HCT116 (cell line): ENCODE data around the gene ST6GAL2. TPM values are rescaled to one million over a fixed set of nuclear protein-coding genes. Genes with fewer than 3 reads are reported as not detected.

Experiments
- ATAC-seq: fragments of 200-7000 bp; cut with Tn5 transposase; 2 replicates; pipeline ENCODE4 v1.9.1; 2020; ENCODE audit warnings: mild to moderate bottlenecking, moderate library complexity
- BruUV-seq: library from RNA; stranded (reverse); fragments of 400-500 nt; replicated peaks from 2 replicates; lab custom pipeline; 2021; lab: Mats Ljungman, UMichigan
- CTCF ChIA-PET: fragments of 300-600 bp; sonication (Branson Sonifier 250); formaldehyde crosslinking; loops from one replicate; lab custom pipeline; 2021; ENCODE audit warnings: antibody characterized with exemption; lab: Charles Lee
- POLR2A ChIA-PET: fragments of 300-600, 350-600 bp; sonication (Branson Sonifier 250); formaldehyde crosslinking; loops from one replicate; lab custom pipeline; 2021; ENCODE audit warnings: antibody characterized with exemption; lab: Charles Lee
- RAD21 ChIA-PET, 2 experiments: fragments of 300-600 bp; sonication (Branson Sonifier 250); formaldehyde crosslinking; loops; one replicate each; lab custom pipeline; 2023; ENCODE audit warnings: low total read pairs in 2 of 2; ENCODE audit not compliant: uncharacterized antibody in 2 of 2, unreplicated experiment in 2 of 2, low non-redundant PET in 1 of 2; lab: Charles Lee
- DNase-seq: peaks from one replicate; pipeline ENCODE4 v3.0.0-alpha.2; 2010; ENCODE audit warnings: low read depth, low spot score
- H2AFZ ChIP-seq: fragments of 200-600 bp; shearing (Covaris generic), sonication (generic); 2 replicates; pipeline ENCODE4 v1.6.1; 2017; ENCODE audit warnings: low read depth, mixed run types, mixed read lengths, antibody characterized with exemption, low read length; ENCODE audit not compliant: poor library complexity, severe bottlenecking
- H3K27ac ChIP-seq: 2 replicates; pipeline ENCODE4 v1.5.1; 2012; ENCODE audit warnings: low read depth, low read length
- H3K27me3 ChIP-seq: fragments of 200-600 bp; sonication (generic); 2 replicates; pipeline ENCODE4 v1.6.1; 2016; ENCODE audit warnings: mixed run types, low read length, mixed read lengths; ENCODE audit not compliant: insufficient read depth
- H3K36me3 ChIP-seq, 2 experiments: fragments of 200-500 bp in 1 of 2; fragments of 200-600 bp in 1 of 2; sonication (Bioruptor generic) in 1 of 2; sonication (generic) in 1 of 2; 2 replicates each; pipeline versions ENCODE4 v1.5.1 to v1.6.1; 2014 to 2016; ENCODE audit warnings: low read length in 2 of 2, inconsistent platforms in 1 of 2, mixed read lengths in 1 of 2, mixed run types in 1 of 2; ENCODE audit not compliant: insufficient read depth in 2 of 2, control insufficient read depth in 1 of 2
- H3K4me1 ChIP-seq, 2 experiments: fragments of 200-600 bp in 1 of 2; sonication (generic) in 1 of 2; 2 replicates each; pipeline versions ENCODE4 v1.5.1 to v1.6.1; 2012 to 2017; ENCODE audit warnings: low read length in 2 of 2, inconsistent platforms in 1 of 2, mild to moderate bottlenecking in 1 of 2, mixed read lengths in 1 of 2, mixed run types in 1 of 2, moderate library complexity in 1 of 2; ENCODE audit not compliant: insufficient read depth in 2 of 2, control insufficient read depth in 1 of 2
- H3K4me2 ChIP-seq: fragments of 200-600 bp; sonication (generic); 2 replicates; pipeline ENCODE4 v1.6.1; 2017; ENCODE audit warnings: mixed run types, low read length, mixed read lengths
- H3K4me3 ChIP-seq, 2 experiments: fragments of 200-600 bp in 1 of 2; sonication (generic) in 1 of 2; replicated peaks in 1 of 2; 2 replicates each; pipeline ENCODE4 v1.5.1; 2011 to 2016; ENCODE audit warnings: low read length in 2 of 2, control low read depth in 1 of 2, low read depth in 1 of 2, mild to moderate bottlenecking in 1 of 2, mixed read lengths in 1 of 2, mixed run types in 1 of 2
- H3K79me2 ChIP-seq: fragments of 200-600 bp; sonication (generic); 2 replicates; pipeline ENCODE4 v1.6.1; 2017; ENCODE audit warnings: mild to moderate bottlenecking, mixed run types, low read length, moderate library complexity, mixed read lengths; ENCODE audit not compliant: insufficient read depth
- H3K9ac ChIP-seq: fragments of 200-600 bp; sonication (generic); 2 replicates; pipeline ENCODE4 v1.6.1; 2016; ENCODE audit warnings: low read length, mixed read lengths
- H3K9me2 ChIP-seq: fragments of 200-600 bp; sonication (generic), shearing (Covaris generic); 2 replicates; pipeline ENCODE4 v1.6.1; 2017; ENCODE audit warnings: mixed run types, mild to moderate bottlenecking, moderate library complexity; ENCODE audit not compliant: insufficient read depth
- H3K9me3 ChIP-seq, 2 experiments: fragments of 200-500 bp in 1 of 2; fragments of 200-600 bp in 1 of 2; sonication (Bioruptor generic) in 1 of 2; sonication (generic) in 1 of 2; 2 replicates each; pipeline ENCODE4 v1.6.1; 2014 to 2017; ENCODE audit warnings: low read length in 2 of 2, mixed read lengths in 2 of 2, inconsistent platforms in 1 of 2, low read depth in 1 of 2, mild to moderate bottlenecking in 1 of 2, mixed run types in 1 of 2, moderate library complexity in 1 of 2; ENCODE audit not compliant: control insufficient read depth in 1 of 2, insufficient read depth in 1 of 2
- H4K20me1 ChIP-seq: fragments of 200-600 bp; sonication (generic), shearing (Covaris generic); 2 replicates; pipeline ENCODE4 v1.6.1; 2017; ENCODE audit warnings: mixed run types, mild to moderate bottlenecking, moderate library complexity; ENCODE audit not compliant: insufficient read depth
- CBX3 ChIP-seq: IDR thresholded peaks from 2 replicates; pipeline ENCODE4 v1.6.1; 2012; ENCODE audit warnings: low read depth
- CEBPB ChIP-seq: IDR thresholded peaks from 2 replicates; pipeline ENCODE4 v1.6.1; 2012; ENCODE audit warnings: low read depth
- EGR1 ChIP-seq: IDR thresholded peaks from 2 replicates; pipeline ENCODE4 v1.6.1; 2012; ENCODE audit warnings: low read depth
- EZH2phosphoT487 ChIP-seq: fragments of 200-600 bp; IDR thresholded peaks from 2 replicates; pipeline ENCODE4 v1.6.1; 2018; ENCODE audit warnings: antibody characterized with exemption, borderline replicate concordance
- MAX ChIP-seq: IDR thresholded peaks from 2 replicates; pipeline ENCODE4 v1.6.1; 2012
- RAD21 ChIP-seq: IDR thresholded peaks from 2 replicates; pipeline ENCODE4 v1.6.1; 2012; ENCODE audit warnings: low read depth, mild to moderate bottlenecking
- REST ChIP-seq: IDR thresholded peaks from 2 replicates; pipeline ENCODE4 v1.6.1; 2012; ENCODE audit warnings: low read depth
- SP1 ChIP-seq: IDR thresholded peaks from 2 replicates; pipeline ENCODE4 v1.6.1; 2012; ENCODE audit warnings: low read depth
- SRF ChIP-seq: IDR thresholded peaks from 2 replicates; pipeline ENCODE4 v1.6.1; 2012; ENCODE audit warnings: low read depth
- TCF7L2 ChIP-seq: IDR thresholded peaks from 2 replicates; pipeline ENCODE4 v1.7.0; 2011; ENCODE audit warnings: borderline replicate concordance, inconsistent platforms; ENCODE audit not compliant: insufficient read depth, insufficient read length; ENCODE audit errors: extremely low read depth
- YY1 ChIP-seq: IDR thresholded peaks from 2 replicates; pipeline ENCODE4 v1.6.1; 2011; ENCODE audit warnings: low read length, low read depth, moderate library complexity, mild to moderate bottlenecking; ENCODE audit not compliant: insufficient replicate concordance; ENCODE audit errors: extremely low read depth
- ZBTB33 ChIP-seq: IDR thresholded peaks from 2 replicates; pipeline ENCODE4 v1.6.1; 2011; ENCODE audit warnings: mild to moderate bottlenecking, low read length, moderate library complexity; ENCODE audit not compliant: insufficient replicate concordance; ENCODE audit errors: extremely low read depth
- ZFX ChIP-seq: fragments of 450-650 bp; IDR thresholded peaks from 2 replicates; pipeline ENCODE4 v1.6.1; 2017
- ZNF274 ChIP-seq: fragments of 200-500 bp; sonication (Bioruptor generic); IDR thresholded peaks from 2 replicates; pipeline ENCODE4 v1.6.1; 2014; ENCODE audit warnings: mild to moderate bottlenecking, low read depth, low read length, inconsistent platforms
- intact Hi-C: fragments of 100-400 bp; cut with micrococcal nuclease; formaldehyde crosslinking; loops from 2 replicates; pipeline ENCODE4 v1.10.0; 2022
- total RNA-seq: library from RNA; stranded (reverse); gene quantifications from one replicate; pipeline ENCODE4 v1.2.1, GENCODE V29; 2021; ENCODE audit not compliant: unreplicated experiment

ST6GAL2 gene
- total RNA-seq, 1 experiment from 2014 or later, result not detected

GRCh38 chr2:106781196-106781595 is 104.8 kb downstream of the ST6GAL2 start:
- RAD21 ChIA-PET, result no interaction called here
- POLR2A ChIA-PET, result no interaction called here
- BruUV-seq, result no TSS peak
- TF ChIP-seq EGR1 (no peak), TCF7L2 (no peak)
- H3K27me3 ChIP-seq, result no peaks in the 10 kb centered on the region
- no peak overlapping the region for H3K4me3 ChIP-seq
- peaks cover 4% of the 10 kb centered on the region in 2 experiments; a peak in 1 of 4 replicates for H3K9me3 ChIP-seq
- H3K4me1 ChIP-seq, result no peaks in the 10 kb centered on the region
- CTCF ChIA-PET, result no interaction called here
- no peaks in the 10 kb centered on the region for H4K20me1 ChIP-seq
- intact Hi-C loops, result no loop called here
- DNase-seq, result no peak
- no peak overlapping the region for H2AFZ ChIP-seq
- no peak overlapping the region for H3K4me2 ChIP-seq
- no peaks in the 10 kb centered on the region for H3K36me3 ChIP-seq
- H3K79me2 ChIP-seq, result no peaks in the 10 kb centered on the region
- no peak overlapping the region for H3K27ac ChIP-seq
- no peak for ATAC-seq
- H3K9me2 ChIP-seq, result no peaks in the 10 kb centered on the region
- H3K9ac ChIP-seq, result no peak overlapping the region

- H3K36me3 ChIP-seq, result no peaks in the 10 kb centered on the region
- H3K4me2 ChIP-seq, result no peak overlapping the region
- ChIA-PET CTCF (no interaction called here), POLR2A (no interaction called here), RAD21 (no interaction called here)
- no peak for DNase-seq
- H2AFZ ChIP-seq, result no peak overlapping the region
- H3K27ac ChIP-seq, result no peak overlapping the region
- H4K20me1 ChIP-seq, result no peaks in the 10 kb centered on the region
- ATAC-seq, result no peak
- no peak overlapping the region for H3K9ac ChIP-seq
- H3K27me3 ChIP-seq, result no peaks in the 10 kb centered on the region
- no peaks in the 10 kb centered on the region for H3K79me2 ChIP-seq
- intact Hi-C loops, result no loop called here
- H3K9me3 ChIP-seq, result peaks cover 0 to 5% of the 10 kb centered on the region in 2 experiments; a peak in 1 of 4 replicates
- no TSS peak for BruUV-seq
- H3K9me2 ChIP-seq, result no peaks in the 10 kb centered on the region
- H3K4me1 ChIP-seq, result no peaks in the 10 kb centered on the region
- no peak overlapping the region for H3K4me3 ChIP-seq
- TF ChIP-seq RAD21 (no peak), TCF7L2 (no peak), MAX (no peak), ZFX (no peak), ZBTB33 (no peak), REST (no peak), CBX3 (no peak), EZH2phosphoT487 (no peak), CEBPB (no peak), ZNF274 (no peak), SP1 (no peak), YY1 (no peak), SRF (no peak)
These were observed 114.2 kb downstream of the ST6GAL2 start for GRCh38 chr2:106771811-106772210.
